Left ventricle myocardium superior (tissue), 1 donor: ENCODE measurements around the gene COL5A1. TPM values are rescaled to one million over a fixed set of nuclear protein-coding genes. Genes with fewer than 3 reads are reported as not detected.
"Not testable (repeated sequence)": the region's sequence is repeated elsewhere in the genome, so short reads cannot be mapped to it uniquely, and the experiment has no call there.

Experiments
- ATAC-seq: fragments of 200-7000 bp; cut with Tn5 transposase; one replicate; pipeline ENCODE4 v1.9.1; 2020; ENCODE audit warnings: mild to moderate bottlenecking, moderate library complexity
- DNase-seq: peaks from one replicate; pipeline ENCODE4 v3.0.0-alpha.2; 2020
- intact Hi-C: fragments of 100-400 bp; cut with micrococcal nuclease; formaldehyde crosslinking; loops from one replicate; pipeline ENCODE4 v1.11.0; 2022
- total RNA-seq: library from RNA; stranded (reverse); fragmentation: NEBNext Ultra II Directional; extraction: Animal tissue kit (Norgen Biotek cat#: 25700); gene quantifications from one replicate; pipeline ENCODE4 v1.2.1, GENCODE V29; 2021
- donor health status: DM: no; HTN: yes; CAD: no; lungs with severe emphysema.

COL5A1 gene
- total RNA-seq, 1 donor from 2014 or later: 14.8 TPM

DNA sequence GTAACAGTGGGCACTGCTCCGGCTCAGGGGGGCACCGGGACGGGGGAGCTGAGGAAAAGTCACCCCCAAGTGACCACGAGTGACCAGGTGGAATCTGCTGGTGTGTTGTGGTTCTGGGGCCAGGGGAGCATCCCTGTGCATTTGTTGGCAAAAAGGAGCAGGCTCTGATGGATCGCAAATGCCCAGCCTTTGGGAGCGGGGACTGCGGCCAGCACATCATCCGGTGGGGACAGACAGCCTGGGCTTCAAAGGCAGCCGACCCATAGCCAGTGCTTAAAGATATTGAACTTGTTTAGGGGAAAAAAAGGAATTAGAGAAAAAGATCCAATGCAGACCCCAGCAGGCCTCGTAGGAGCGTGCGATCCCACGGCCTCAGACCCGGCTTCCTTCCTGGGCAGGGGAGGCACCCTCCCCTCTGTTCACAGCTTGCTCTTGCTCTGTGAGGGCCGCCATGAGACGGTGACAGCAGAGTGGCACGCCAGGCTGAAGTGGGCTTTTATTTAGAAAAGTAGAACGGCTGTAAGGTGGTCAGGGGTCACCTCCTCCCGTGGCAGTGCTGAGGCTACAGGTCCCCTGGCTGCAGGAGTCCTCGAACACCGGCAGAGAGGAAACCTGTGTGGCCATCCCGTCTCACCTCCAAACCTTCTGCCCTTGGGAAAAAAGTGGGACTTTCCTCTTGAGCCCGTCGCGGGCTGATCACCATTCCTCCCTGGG, 41.2 kb downstream of the COL5A1 start:
- peak; percentile 7 for DNase-seq
- no peak for ATAC-seq
- intact Hi-C loops: no loop called here

DNA sequence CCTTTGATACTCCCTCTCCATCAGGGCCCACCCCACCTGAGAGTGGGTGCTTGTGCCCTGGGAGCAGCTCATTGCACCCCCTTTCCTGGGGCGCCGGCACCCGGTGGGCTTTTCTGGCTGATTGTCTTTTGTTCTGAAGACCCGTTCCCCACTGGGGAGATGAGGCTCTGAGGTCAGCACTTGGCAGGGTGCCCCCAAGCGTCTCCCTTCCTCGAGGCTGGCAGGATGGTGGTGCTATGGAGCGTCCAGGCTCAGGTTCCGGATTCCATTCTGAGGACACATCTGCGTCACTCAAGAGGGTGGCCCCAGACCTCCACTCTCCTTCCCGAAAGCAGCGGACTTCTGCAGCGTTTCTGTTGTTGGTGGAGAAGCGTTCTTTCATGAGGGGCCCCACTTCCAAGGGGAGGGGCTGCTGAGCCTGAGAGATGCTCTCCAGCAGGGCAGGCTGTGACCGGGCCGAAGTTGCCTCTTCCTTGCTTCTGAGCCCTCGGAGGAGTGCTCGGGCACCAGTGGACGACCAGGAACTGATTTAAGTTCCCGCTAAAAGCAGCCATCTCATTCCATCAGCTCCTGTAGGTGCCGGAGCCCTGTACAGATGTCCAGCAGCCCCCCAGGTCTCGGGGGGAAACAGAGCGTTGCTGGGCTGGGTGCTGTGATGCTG, 42.2 kb downstream of the COL5A1 start:
- ATAC-seq (no peak), DNase-seq (peak; percentile 53)
- intact Hi-C loops: no loop called here

DNA sequence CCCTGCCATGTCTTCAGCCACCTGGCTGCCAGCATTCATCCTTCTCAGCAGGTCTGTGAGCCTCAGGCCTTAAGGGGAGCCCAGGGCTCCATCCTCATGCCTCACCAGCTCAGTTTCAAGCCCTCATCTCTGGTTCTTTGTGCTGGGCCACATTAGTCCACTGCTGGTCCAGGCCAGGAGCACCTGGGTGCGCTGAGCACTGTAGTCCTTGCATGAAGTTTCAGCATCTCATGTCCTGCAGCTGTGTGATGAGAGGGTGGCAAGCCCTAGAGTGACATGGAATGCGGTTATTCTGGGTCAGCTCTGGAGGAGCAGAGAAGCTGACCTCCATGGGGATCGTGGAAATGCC, 42.7 kb downstream of the COL5A1 start:
- intact Hi-C loops: no loop called here
- DNase-seq (no peak), ATAC-seq (no peak)

DNA sequence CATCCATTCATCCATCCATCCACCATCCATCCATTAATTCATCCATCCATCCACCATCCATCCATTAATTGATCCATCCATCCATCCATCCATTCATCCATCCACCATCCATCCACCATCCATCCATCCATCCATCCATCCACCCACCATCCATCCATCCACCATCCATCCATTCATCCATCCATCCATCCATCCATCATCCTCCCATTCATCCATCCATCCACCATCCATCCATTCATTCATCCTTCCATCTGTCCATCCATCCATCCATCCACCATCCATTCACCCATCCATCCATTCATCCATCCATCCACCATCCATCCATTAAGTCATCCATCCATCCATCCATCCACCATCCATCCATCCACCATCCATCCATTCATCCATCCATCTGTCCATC, 43.3 kb downstream of the COL5A1 start:
- intact Hi-C loops, DNase-seq, ATAC-seq: not testable (repeated sequence)

DNA sequence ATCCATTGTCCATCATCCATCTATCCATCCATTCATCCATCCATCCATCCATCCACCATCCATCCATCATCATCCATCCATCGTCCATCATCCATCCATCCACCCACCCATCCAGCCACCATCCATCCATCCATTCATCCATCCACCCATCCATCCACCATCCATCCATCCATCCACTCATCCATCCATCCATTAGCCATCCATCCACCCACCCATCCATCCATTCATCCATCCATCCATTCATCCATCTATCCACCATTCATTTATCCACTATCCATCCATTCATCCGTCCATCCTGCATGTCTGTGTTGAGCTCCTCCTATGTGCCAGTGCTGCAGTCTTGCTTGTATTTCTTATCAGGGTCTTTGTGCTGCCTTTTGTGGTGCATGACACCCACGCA, 44.2 kb downstream of the COL5A1 start:
- intact Hi-C loops: no loop called here
- DNase-seq (no peak), ATAC-seq (no peak)

DNA sequence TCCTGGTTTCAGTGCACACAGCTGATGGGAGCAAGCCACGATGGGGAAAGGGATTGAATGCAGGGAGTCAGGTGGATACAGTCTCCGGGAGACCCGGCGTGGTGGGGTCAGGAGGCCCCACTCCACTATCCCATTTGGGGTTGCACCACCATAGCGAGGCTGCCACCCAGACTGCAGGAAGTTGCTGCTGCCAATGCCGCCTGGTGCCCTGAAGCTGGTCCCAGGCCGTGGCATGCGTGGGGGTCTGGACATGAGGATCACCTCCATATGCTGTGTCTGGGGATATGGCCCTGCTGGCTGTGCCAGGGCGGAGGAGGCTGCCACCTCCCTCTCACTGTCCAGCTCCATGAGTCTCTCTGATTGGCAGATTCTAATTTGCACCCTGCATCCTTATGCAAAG, 45.3 kb downstream of the COL5A1 start:
- intact Hi-C loops: no loop called here
- no peak for ATAC-seq
- peak; percentile 3 for DNase-seq

DNA sequence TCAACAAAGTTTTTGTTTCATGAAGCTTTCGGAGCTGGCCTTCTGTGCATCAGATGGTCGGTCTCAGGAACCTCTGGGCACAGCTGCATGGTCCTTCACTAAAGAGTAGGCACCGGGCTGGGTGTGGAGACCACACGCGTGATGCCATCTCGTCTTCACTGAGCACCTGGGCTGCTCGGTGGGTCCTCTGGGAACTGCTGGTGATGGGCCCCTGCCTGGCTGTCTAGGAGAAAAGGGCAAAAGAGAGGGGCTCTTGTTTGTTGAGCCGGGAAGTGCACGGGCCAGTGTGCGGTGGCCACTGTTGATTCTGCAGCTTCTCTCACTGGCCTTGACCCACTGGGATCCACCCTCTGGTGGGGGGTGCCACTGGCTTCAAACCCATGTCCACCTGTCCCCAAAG, 46.0 kb downstream of the COL5A1 start:
- ATAC-seq (no peak), DNase-seq (peak; percentile 6)
- intact Hi-C loops: no loop called here

DNA sequence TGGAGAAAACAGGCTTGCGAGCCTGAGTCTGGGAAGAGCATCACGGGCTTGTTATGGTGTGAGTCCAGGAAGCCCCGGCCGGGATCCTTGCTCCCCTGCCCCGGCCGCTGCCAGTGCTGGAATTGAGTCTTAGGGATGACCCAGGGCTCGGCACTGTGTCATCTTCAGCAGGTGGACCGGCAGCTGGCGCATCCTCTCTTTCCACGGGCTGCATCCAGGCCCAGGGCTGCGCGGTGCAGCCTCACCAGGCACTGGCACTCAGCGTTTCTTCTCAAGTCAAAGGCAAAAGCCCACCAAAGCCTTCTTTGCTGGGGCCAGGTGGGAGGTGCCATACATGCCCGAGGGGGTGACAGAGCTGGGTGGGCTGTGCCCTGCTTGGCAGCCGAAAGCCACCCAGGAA, 46.6 kb downstream of the COL5A1 start:
- intact Hi-C loops: no loop called here
- ATAC-seq (no peak), DNase-seq (peak; percentile 25)

DNA sequence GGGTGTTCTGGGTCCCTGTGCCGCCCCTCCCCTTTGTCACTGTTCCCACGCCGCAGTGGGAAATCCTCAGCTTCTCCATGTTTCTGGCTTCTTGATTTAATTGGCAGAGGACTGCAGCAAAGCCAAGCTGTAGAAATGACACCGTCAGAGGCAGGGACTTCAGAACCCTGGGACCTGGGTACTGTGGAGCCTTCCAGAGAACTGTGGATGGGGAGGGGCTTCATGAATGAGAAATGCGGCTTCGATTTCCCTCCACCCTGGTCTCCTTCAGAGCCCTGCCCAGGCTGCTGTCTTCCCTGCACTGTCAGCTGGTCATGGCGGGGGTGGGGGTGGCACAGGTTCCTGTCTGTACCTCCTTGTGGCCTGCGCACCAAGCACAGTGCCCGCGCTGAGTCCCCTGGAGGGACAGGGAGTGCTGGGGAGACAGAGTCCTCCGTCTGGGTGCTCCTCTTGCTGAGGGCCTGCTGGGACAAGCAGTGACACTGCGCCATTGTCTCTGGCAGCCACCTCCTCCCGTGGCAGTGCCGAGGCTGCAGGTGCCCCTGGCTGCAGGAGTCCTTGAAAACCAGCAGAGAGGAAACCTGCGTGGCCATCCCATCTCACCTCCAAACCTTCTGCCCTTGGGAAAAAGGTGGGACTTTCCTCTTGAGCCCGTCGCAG, 47.2 kb downstream of the COL5A1 start:
- no peak for ATAC-seq
- peak; percentile 10 for DNase-seq
- intact Hi-C loops: no loop called here

DNA sequence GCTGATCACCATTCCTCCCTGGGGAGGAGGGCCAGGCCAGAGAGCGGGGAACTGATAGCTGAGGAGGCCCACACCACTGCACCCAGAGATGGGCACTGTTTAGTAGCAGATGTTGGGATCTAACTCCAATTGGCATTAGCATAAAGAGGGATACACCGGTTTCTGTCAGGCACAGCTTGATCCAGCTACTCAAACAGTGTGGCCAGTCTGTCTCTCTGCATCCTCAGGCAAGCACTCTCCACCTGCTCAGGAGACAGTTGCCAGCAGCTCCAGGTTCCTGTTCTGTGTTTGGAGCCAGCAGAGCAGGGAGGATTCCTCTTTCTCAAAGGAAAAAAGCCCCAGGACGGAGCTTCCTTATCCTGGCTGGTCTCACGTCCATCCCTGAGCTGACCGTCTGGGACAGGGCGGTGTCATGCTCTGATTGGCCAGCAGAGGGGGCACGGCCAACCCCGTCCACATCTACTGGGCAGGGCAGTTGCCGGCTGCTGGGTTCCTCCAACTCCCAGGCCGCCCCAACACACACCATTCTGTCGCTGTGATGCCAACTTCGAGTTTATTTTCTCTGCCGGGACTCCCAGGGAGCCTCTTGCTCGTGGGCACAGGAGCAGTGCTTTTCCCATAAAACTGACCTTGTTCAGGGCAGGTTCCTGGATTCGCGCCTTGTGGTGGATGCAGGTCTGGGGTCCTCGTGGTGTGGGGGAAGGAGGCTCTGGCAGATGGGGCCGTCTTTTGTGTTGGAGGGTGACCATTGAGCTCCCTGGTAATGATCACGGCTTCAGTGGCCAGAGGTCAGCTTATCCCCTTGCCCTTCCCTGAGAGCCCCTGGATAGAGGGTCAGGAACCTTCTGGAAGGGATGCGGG, 47.9 kb downstream of the COL5A1 start:
- peak; percentile 85 for ATAC-seq
- peak; percentile 81 for DNase-seq
- intact Hi-C loops: no loop called here

DNA sequence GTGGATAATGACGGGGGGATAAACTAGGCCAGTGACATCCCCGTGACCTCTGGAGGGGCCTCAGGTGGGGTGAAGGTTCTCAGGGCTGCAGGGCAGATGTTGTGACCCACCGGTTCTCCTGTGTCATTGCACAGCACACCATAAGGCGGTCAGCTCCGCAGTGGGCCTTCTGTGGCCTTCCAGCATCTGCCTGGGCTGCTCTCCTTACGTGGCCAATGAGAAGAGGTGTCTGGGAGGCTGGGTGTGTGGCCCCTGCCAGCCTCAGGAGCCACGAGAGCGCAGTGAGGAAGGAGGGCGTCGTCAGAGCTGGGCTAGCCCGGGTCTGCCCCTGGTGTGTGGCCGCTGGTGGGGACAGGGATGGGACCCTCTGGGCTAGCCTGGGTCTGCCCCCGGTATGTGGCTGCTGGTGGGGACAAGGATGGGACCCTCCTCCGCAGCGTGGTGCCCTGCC, 48.7 kb downstream of the COL5A1 start:
- intact Hi-C loops: no loop called here
- DNase-seq: no peak
- ATAC-seq: no peak

DNA sequence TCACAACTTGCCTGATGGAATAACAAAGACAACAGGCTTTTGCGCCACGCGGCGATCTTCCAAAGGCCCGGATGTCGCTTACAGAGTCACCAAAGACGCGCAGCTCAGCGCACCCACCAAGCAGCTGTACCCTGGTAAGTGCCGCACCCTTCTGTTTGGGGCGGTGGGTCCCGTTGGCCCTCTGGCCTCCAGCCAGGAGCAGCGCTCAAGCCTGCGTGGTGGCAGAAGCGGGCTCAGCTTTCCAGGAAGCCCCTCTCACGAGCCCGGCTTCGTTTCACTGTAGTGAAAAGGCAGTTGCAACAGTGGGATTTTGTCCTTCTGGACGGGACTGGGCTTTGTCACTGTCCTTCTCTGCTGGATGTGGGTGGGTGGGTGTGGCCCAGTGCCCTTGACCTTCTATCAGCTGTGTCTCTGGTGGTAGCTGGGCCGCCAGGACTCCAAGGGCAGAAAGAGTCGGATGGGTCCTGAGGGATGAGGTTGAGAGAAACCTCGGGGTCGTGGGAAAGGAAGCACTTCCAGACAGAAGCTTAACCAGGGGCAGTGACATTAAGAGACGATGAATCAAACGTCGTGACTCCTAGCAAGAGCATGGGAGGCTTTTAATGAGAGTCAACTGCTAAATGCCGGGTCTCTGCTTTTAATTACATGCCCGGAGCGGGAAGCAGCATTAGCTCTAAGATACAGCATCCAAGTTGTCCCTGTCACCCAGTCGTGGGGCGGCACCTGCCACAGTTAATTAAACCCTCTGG, 49.5 kb downstream of the COL5A1 start:
- intact Hi-C loops: no loop called here
- ATAC-seq: peak; percentile 47
- no peak for DNase-seq

DNA sequence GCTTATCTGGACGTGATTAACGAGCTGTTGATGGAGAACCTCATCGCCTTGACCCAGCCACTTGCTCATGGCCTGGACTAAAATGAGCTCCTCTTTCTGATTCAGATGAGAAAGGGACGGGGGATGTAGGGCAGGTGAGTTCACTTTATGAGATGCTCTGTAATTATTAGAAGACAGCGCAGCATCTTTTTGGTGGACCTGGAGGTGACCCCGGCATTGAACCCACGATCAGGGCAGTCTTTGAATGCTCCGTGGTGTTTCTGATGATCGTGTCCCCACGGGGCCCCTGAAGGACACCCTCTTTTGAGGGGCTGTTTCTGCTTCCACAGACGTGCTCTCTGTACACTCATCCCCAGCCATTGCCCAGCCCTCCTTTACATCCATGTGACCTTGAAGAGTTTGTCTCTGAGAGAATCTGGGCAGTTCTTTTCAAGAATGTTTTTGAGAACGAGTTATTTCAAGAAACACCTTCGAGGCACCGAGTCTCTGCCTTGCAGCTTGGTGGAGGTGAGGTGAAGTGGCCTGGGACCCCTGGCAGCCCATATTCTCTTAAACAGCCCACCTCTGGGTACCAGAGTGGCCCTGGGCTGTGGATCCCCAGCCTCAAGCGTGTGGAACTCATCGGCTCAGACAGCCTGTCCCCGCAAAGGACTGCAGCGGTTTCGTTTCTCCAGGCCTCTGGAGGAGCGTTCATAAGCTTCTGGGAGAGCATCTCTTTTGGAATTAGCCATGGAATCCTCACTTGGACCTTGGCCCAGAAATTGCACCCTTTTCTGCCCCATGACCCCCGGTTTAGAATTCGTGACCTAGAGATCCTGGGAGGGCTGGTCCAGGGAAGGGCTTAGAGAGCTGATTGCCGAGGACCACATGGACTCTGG, 50.3 kb downstream of the COL5A1 start:
- intact Hi-C loops: no loop called here
- no peak for DNase-seq
- peak; percentile 9 for ATAC-seq

DNA sequence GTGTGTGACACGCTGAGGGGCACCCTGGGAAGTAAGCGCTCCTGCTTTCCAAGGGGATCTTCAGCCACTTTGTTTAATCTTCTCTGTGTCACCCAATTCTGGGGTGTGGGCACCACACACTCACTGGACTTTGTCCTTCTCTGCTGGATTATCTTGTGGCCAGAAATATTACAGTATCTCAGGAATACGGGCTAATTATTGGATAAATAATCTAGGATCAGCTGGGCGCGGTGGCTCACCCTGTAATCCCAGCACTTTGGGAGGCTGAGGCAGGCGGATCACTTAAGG, 50.9 kb downstream of the COL5A1 start:
- DNase-seq: no peak
- intact Hi-C loops: no loop called here
- ATAC-seq: no peak

DNA sequence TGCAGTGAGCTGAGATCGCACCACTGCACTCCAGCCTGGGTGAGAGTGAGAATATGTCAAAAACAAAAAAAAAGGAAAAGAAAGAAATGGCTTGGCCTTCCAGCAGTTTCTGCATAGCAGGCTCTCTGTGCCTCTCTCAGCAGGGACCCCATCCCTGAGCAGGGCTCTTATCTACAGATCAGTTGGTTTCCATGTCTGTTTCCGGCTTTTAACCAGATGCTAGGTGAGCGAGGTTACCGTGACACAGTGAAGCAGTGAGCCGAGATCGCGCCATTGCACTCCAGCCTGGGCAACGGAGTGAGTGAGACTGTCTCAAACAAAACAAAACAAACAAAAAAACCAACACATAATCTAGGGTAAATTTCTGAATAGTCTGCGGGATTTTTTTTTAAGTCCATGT, 51.4 kb downstream of the COL5A1 start:
- DNase-seq (no peak), ATAC-seq (no peak)
- intact Hi-C loops: no loop called here

DNA sequence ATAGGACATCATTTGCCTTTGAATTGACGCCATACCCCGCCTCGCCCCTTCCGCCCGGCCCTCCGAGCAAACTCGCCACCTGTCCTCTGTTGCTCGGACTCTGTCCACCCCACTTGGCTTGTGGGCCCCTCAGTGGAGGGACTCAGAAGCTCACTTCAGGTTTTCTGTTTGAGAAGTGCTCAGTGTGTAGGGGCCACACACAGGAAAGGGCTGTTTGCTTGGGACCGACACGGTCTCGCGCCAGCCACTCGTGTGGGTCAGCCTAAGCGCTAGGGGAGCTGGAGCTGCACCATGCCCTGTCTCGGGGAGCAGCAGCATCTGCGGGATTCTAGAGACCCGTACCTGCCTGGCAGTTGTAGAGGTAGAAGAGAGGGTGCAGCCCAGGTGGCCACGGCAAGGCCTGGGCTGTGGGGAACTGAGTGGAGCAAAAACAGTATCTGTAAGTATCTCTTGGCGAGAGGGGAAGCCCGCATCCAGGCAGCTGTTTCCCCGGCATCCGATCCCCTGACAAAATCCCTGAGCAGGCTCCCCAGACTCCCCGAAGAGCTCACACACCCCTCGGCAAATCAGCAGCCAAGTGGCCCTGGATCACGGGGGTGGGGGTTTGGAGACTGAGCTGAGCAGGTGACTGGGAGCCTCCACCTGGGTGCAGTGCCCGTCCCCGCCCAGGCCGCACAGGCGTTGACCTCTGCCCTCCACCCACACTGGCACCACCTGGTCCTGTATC, 52.2 kb downstream of the COL5A1 start:
- ATAC-seq (no peak), DNase-seq (no peak)
- intact Hi-C loops: no loop called here

DNA sequence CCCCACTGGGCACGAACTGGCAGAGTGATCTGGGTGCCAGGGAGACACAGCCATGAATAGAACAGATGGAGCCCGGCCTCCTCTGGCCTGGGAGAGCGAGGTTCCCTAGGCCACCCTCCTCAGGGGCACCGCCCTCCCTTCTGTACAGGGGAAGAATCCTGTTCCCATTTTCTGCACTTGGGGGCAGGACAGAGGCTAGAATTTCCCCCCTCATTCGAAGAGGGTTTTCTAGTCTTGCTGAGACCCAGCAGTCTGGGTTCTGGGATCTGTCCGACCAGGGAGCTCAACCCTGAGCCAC, 52.7 kb downstream of the COL5A1 start:
- intact Hi-C loops: no loop called here
- DNase-seq (no peak), ATAC-seq (no peak)

DNA sequence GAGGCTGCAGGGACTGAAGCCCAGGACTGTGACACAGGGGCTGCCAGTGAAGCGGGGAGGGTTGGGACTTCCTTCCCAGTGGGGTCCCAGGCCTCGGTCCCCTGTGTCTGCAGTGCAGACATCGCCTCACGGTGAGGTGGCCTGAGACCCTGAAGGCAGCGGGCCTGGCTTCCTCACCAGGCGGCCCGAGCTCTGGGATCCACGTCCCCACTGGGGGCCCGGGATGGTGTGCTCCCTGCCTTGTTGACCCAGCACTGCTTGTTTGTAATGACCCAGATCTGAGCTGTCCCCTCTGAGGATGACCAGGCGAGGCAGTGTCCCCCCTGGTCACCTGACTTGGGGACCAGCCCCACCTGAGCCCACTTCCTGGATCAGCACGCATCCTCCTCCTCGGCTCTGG, 53.1 kb downstream of the COL5A1 start:
- intact Hi-C loops: no loop called here
- ATAC-seq: no peak
- no peak for DNase-seq
